Stimulated activated naive CD8-positive, alpha-beta T cell treated with anti-CD3 and anti-CD28 coated beads, Interleukin-15, Interleukin-2, amounts not matched to agents 100 U/mL and 50 U/mL, for 24 hours (primary cell): Measurements from ENCODE around the gene MRNIP.

Experiments used
- ATAC-seq: fragments of 150-1000 bp; cut with Tn5 transposase; one replicate; pipeline ENCODE4 v1.10.0; 2021
- DNase-seq: peaks from one replicate; pipeline ENCODE4 v3.0.0; 2021

Gene MRNIP

GRCh38 chr5:179803651-179804554 lies 54.7 kb downstream of the MRNIP start:
- DNase-seq (peak; percentile 77), ATAC-seq (peak; percentile 69)

- no peak for DNase-seq
- ATAC-seq = no peak
Measured at GRCh38 chr5:179802950-179803562, 55.6 kb downstream of the MRNIP start.

- DNase-seq (no peak), ATAC-seq (no peak)
Measured at GRCh38 chr5:179802207-179802883, 56.3 kb downstream of the MRNIP start.

GRCh38 chr5:179801304-179802206 lies 57.1 kb downstream of the MRNIP start:
- peak; percentile 92 for DNase-seq
- peak; percentile 41 for ATAC-seq

GRCh38 chr5:179800696-179801201 lies 57.9 kb downstream of the MRNIP start:
- no peak for ATAC-seq
- no peak for DNase-seq

GRCh38 chr5:179800071-179800695 lies 58.4 kb downstream of the MRNIP start:
- DNase-seq = no peak
- no peak for ATAC-seq

- ATAC-seq = no peak
- DNase-seq = no peak
Measured at GRCh38 chr5:179799644-179799973, 59.0 kb downstream of the MRNIP start.

GRCh38 chr5:179798771-179799643 lies 59.6 kb downstream of the MRNIP start:
- ATAC-seq (no peak), DNase-seq (no peak)

- ATAC-seq (no peak), DNase-seq (no peak)
Measured at GRCh38 chr5:179798144-179798770, 60.4 kb downstream of the MRNIP start.

GRCh38 chr5:179797741-179798140 lies 60.9 kb downstream of the MRNIP start:
- DNase-seq (no peak), ATAC-seq (no peak)

GRCh38 chr5:179796877-179797608 lies 61.6 kb downstream of the MRNIP start:
- DNase-seq = no peak
- ATAC-seq = no peak

GRCh38 chr5:179795863-179796833 lies 62.5 kb downstream of the MRNIP start:
- DNase-seq (peak; percentile 83), ATAC-seq (peak; percentile 67)

- DNase-seq (no peak), ATAC-seq (no peak)
Measured at GRCh38 chr5:179795049-179795862, 63.4 kb downstream of the MRNIP start.

- ATAC-seq (no peak), DNase-seq (no peak)
Measured at GRCh38 chr5:179794575-179794974, 64.0 kb downstream of the MRNIP start.

GRCh38 chr5:179794171-179794570 lies 64.4 kb downstream of the MRNIP start:
- ATAC-seq (no peak), DNase-seq (no peak)

- ATAC-seq = peak; percentile 21
- DNase-seq = peak; percentile 55
Measured at GRCh38 chr5:179793468-179794139, 65.0 kb downstream of the MRNIP start, which contains the start of gene LTC4S. Gene LTC4S, plus strand, starts transcription at chr5:179793986. Its CDS starts 95 bp downstream, at chr5:179794081.
